ENCODE results near the gene MANEAL.

DNA sequence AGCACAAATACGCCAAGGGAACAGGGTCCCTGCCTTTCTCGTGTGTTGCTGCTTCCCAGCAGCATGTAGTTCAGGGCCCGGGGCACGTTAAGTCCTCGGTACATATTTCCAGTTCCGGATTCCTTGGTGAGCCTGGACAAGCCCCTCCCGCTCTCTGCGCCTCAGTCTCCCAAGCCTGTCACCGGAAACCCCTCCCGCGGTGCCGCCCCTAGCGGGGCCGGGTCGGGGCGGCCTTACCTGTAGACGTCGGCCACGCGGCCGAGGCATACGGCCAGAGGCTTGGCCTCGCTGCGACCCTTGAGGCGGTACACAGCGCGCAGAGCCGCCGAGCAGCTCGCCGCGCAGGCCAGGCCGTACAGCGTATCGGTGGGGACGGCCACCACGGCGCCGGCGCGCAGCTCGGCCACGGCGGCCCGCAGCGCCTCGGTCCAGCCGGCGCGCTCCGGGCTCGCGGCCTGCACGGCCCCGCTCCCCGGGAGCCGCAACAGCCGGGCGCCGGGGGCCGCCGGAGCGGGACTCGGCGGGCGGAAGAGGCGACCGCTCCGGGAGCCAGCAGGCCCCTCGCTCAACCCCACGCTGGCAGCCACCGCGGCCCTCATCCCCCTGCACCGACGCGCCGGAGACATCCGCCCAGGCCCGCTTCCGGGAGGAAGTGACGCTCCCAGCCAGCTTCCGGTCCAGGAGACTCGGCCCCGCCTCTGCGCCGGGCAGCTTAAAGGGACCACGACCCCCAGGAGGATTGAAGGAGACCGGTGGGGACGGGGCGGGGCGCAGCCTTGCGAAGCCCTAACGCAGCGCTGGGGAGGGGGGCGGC is 14.1 kb downstream of the MANEAL start, which contains the start of the genes C1orf122 and YRDC:
- TF ChIP-seq, protein P1, sequence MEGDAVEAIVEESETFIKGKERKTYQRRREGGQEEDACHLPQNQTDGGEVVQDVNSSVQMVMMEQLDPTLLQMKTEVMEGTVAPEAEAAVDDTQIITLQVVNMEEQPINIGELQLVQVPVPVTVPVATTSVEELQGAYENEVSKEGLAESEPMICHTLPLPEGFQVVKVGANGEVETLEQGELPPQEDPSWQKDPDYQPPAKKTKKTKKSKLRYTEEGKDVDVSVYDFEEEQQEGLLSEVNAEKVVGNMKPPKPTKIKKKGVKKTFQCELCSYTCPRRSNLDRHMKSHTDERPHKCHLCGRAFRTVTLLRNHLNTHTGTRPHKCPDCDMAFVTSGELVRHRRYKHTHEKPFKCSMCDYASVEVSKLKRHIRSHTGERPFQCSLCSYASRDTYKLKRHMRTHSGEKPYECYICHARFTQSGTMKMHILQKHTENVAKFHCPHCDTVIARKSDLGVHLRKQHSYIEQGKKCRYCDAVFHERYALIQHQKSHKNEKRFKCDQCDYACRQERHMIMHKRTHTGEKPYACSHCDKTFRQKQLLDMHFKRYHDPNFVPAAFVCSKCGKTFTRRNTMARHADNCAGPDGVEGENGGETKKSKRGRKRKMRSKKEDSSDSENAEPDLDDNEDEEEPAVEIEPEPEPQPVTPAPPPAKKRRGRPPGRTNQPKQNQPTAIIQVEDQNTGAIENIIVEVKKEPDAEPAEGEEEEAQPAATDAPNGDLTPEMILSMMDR (conservative IDR thresholded peaks at IDR 0.05; ENCODE audit: low read length) = no peak
- no peak for TF ChIP-seq EZH2phosphoT487 (IDR thresholded peaks at IDR 0.05; ENCODE audit: borderline replicate concordance, low read depth, low read length)
